WTC11 (cell line): ENCODE data around the gene MED12L. TPM values are rescaled to one million over a fixed set of nuclear protein-coding genes. Genes with fewer than 3 reads are reported as not detected.

Experiments used
- ATAC-seq: fragments of 200-7000 bp; cut with Tn5 transposase; 2 replicates; pipeline ENCODE4 v1.10.0; 2021; ENCODE audit warnings: mild to moderate bottlenecking, moderate library complexity
- CTCF ChIA-PET: fragments of 300-600 bp; sonication (Branson Sonifier 250); formaldehyde crosslinking; loops from one replicate; lab custom pipeline; 2021; ENCODE audit warnings: antibody characterized with exemption; lab: Charles Lee
- POLR2A ChIA-PET: fragments of 350-600 bp; sonication (Branson Sonifier 250); formaldehyde crosslinking; loops from one replicate; lab custom pipeline; 2021; ENCODE audit warnings: antibody characterized with exemption; lab: Charles Lee
- DNase-seq: peaks from one replicate; pipeline ENCODE4 v3.0.0; 2021; ENCODE audit warnings: low spot score
- H3K27ac Mint-ChIP-seq: 2 replicates; pipeline ENCODE4 v1.8.0; 2021; ENCODE audit warnings: mixed read lengths
- H3K27me3 Mint-ChIP-seq: 2 replicates; pipeline ENCODE4 v1.8.0; 2021; ENCODE audit warnings: low read depth, mild to moderate bottlenecking, moderate library complexity, mixed read lengths
- H3K36me3 Mint-ChIP-seq: 2 replicates; pipeline ENCODE4 v1.8.0; 2021; ENCODE audit warnings: mixed read lengths
- H3K4me1 Mint-ChIP-seq: 2 replicates; pipeline ENCODE4 v1.8.0; 2022; ENCODE audit warnings: mixed read lengths
- H3K4me3 Mint-ChIP-seq: 2 replicates; pipeline ENCODE4 v1.8.0; 2021; ENCODE audit warnings: mild to moderate bottlenecking, moderate library complexity, mixed read lengths
- H3K9me3 Mint-ChIP-seq: 2 replicates; pipeline ENCODE4 v1.8.0; 2021; ENCODE audit warnings: mixed read lengths
- ARID4B ChIP-seq: sonication (generic); formaldehyde crosslinking; IDR thresholded peaks from 2 replicates; pipeline ENCODE4 v1.8.0; 2023; ENCODE audit warnings: missing genetic modification reagents, mild to moderate bottlenecking, borderline replicate concordance
- ATF2 ChIP-seq: sonication (generic); formaldehyde crosslinking; IDR thresholded peaks from 2 replicates; pipeline ENCODE4 v1.8.1; 2022; ENCODE audit warnings: low read depth, missing genetic modification reagents, borderline replicate concordance
- CBFB ChIP-seq: sonication (generic); formaldehyde crosslinking; IDR thresholded peaks from 2 replicates; pipeline ENCODE4 v1.8.1; 2022; ENCODE audit warnings: mild to moderate bottlenecking, low read depth, missing genetic modification reagents
- CREM ChIP-seq: sonication (generic); formaldehyde crosslinking; IDR thresholded peaks from 2 replicates; pipeline ENCODE4 v1.8.1; 2022; ENCODE audit warnings: mild to moderate bottlenecking, missing genetic modification reagents, moderate library complexity
- ETV6 ChIP-seq: sonication (generic); formaldehyde crosslinking; IDR thresholded peaks from 2 replicates; pipeline ENCODE4 v1.8.1; 2022; ENCODE audit warnings: mild to moderate bottlenecking, missing genetic modification reagents
- FOXJ3 ChIP-seq: sonication (generic); formaldehyde crosslinking; IDR thresholded peaks from 2 replicates; pipeline ENCODE4 v1.9.0; 2021; ENCODE audit warnings: missing genetic modification reagents, mild to moderate bottlenecking, borderline replicate concordance
- FOXK1 ChIP-seq: sonication (generic); formaldehyde crosslinking; IDR thresholded peaks from 2 replicates; pipeline ENCODE4 v1.8.0; 2022; ENCODE audit warnings: mild to moderate bottlenecking, moderate library complexity, missing genetic modification reagents
- FOXP1 ChIP-seq: sonication (generic); formaldehyde crosslinking; IDR thresholded peaks from 2 replicates; pipeline ENCODE4 v1.8.0; 2022; ENCODE audit warnings: missing genetic modification reagents, mild to moderate bottlenecking, moderate library complexity, borderline replicate concordance
- GRHL2 ChIP-seq: fragments of 250-450 bp; sonication (Bioruptor Pico); IDR thresholded peaks from 2 replicates; pipeline ENCODE4 v1.8.0; 2022; ENCODE audit warnings: mild to moderate bottlenecking, moderate library complexity; ENCODE audit not compliant: insufficient replicate concordance, severe bottlenecking
- HMGA2 ChIP-seq: fragments of 250-450 bp; sonication (Bioruptor Pico); IDR thresholded peaks from 2 replicates; pipeline ENCODE4 v1.4.0; 2021; ENCODE audit warnings: mild to moderate bottlenecking, moderate library complexity
- KAT7 ChIP-seq: sonication (generic); formaldehyde crosslinking; IDR thresholded peaks from 2 replicates; pipeline ENCODE4 v1.8.1; 2023; ENCODE audit warnings: missing genetic modification reagents, mild to moderate bottlenecking, borderline replicate concordance
- MLX ChIP-seq: sonication (generic); formaldehyde crosslinking; IDR thresholded peaks from 2 replicates; pipeline ENCODE4 v1.8.1; 2023; ENCODE audit warnings: mild to moderate bottlenecking, missing genetic modification reagents, moderate library complexity
- MYBL2 ChIP-seq: sonication (generic); formaldehyde crosslinking; IDR thresholded peaks from 2 replicates; pipeline ENCODE4 v1.8.1; 2023; ENCODE audit warnings: mild to moderate bottlenecking, moderate library complexity, missing genetic modification reagents
- NFATC4 ChIP-seq: fragments of 250-450 bp; sonication (Bioruptor Pico); IDR thresholded peaks from 2 replicates; pipeline ENCODE4 v1.9.0; 2021; ENCODE audit warnings: mild to moderate bottlenecking
- NR2C2 ChIP-seq: sonication (generic); formaldehyde crosslinking; IDR thresholded peaks from 2 replicates; pipeline ENCODE4 v1.8.0; 2022; ENCODE audit warnings: mild to moderate bottlenecking, missing genetic modification reagents
- PRDM15 ChIP-seq: sonication (generic); formaldehyde crosslinking; IDR thresholded peaks from 2 replicates; pipeline ENCODE4 v1.8.0; 2022; ENCODE audit warnings: missing genetic modification reagents
- SP1 ChIP-seq: sonication (generic); formaldehyde crosslinking; conservative IDR thresholded peaks from 2 replicates; pipeline ENCODE4 v1.8.1; 2022; ENCODE audit warnings: missing genetic modification reagents
- TCF7 ChIP-seq: sonication (generic); formaldehyde crosslinking; IDR thresholded peaks from 2 replicates; pipeline ENCODE4 v1.8.0; 2022; ENCODE audit warnings: mild to moderate bottlenecking, low read depth, missing genetic modification reagents, moderate library complexity
- ZNF263 ChIP-seq: sonication (generic); formaldehyde crosslinking; IDR thresholded peaks from 2 replicates; pipeline ENCODE4 v1.8.1; 2022; ENCODE audit warnings: low read depth, mild to moderate bottlenecking, moderate library complexity, missing genetic modification reagents
- total RNA-seq: library from RNA; stranded (reverse); gene quantifications from 3 replicates; pipeline ENCODE4 v1.2.3, GENCODE V29; 2021

The MED12L gene
- total RNA-seq, 1 experiment from 2014 or later = 27.4 TPM

- ChIA-PET POLR2A (no interaction called here), CTCF (no interaction called here)
- TF ChIP-seq NFATC4 (CRISPR knock-in tag) (no peak), ATF2 (CRISPR knock-in tag) (no peak), CREM (CRISPR knock-in tag) (no peak), PRDM15 (CRISPR knock-in tag) (no peak), FOXK1 (CRISPR knock-in tag) (no peak), MLX (CRISPR knock-in tag) (no peak), FOXJ3 (CRISPR knock-in tag) (no peak), ETV6 (CRISPR knock-in tag) (no peak), TCF7 (CRISPR knock-in tag) (no peak), GRHL2 (CRISPR knock-in tag) (no peak), CBFB (CRISPR knock-in tag) (no peak), SP1 (CRISPR knock-in tag) (no peak), ARID4B (CRISPR knock-in tag) (no peak), MYBL2 (CRISPR knock-in tag) (no peak), ZNF263 (CRISPR knock-in tag) (no peak), NR2C2 (CRISPR knock-in tag) (no peak), FOXP1 (CRISPR knock-in tag) (no peak), HMGA2 (CRISPR knock-in tag) (no peak), KAT7 (CRISPR knock-in tag) (no peak)
- H3K4me1 Mint-ChIP-seq = peaks cover 35% of the 10 kb centered on the region
- no peak for DNase-seq
- H3K27me3 Mint-ChIP-seq = no peaks in the 10 kb centered on the region
- no peaks in the 10 kb centered on the region for H3K9me3 Mint-ChIP-seq
- no peak for ATAC-seq
- no peak overlapping the region for H3K4me3 Mint-ChIP-seq
- no peaks in the 10 kb centered on the region for H3K36me3 Mint-ChIP-seq
- H3K27ac Mint-ChIP-seq = no peak overlapping the region
Measured at GRCh38 chr3:151301787-151302186, 216.3 kb downstream of the MED12L start.
